SK-N-SH (cell line): Measurements from ENCODE around the gene LRRC75A. TPM values are rescaled to one million over a fixed set of nuclear protein-coding genes. Genes with fewer than 3 reads are reported as not detected.
"Not testable (repeated sequence)": the region's sequence is repeated elsewhere in the genome, so short reads cannot be mapped to it uniquely, and the experiment has no call there.

Source experiments
- CTCF ChIA-PET: fragments of 300-600, 350-600 bp; formaldehyde crosslinking; extraction: SDS; loops from one replicate; lab custom pipeline; 2021; lab: Yijun Ruan, JAX
- POLR2A ChIA-PET: fragments of 350-600 bp; sonication (Branson Sonifier 250); formaldehyde crosslinking; extraction: SDS; loops from one replicate; lab custom pipeline; 2020; ENCODE audit warnings: antibody characterized with exemption, inconsistent platforms; lab: Yijun Ruan, JAX
- DNase-seq: peaks from one replicate; pipeline ENCODE4 v3.0.0; 2012
- H2AFZ ChIP-seq: fragments of 200-600 bp; sonication (generic); 2 replicates; pipeline ENCODE4 v1.8.1; 2016; ENCODE audit warnings: antibody characterized with exemption, mild to moderate bottlenecking, low read depth
- H3F3A ChIP-seq: fragments of 200-600 bp; sonication (generic); replicated peaks from 2 replicates; pipeline ENCODE3; 2016; ENCODE audit warnings: antibody characterized with exemption, mild to moderate bottlenecking; ENCODE audit not compliant: insufficient read depth
- H3K27ac ChIP-seq, 2 experiments: fragments of 200-500 bp in 1 of 2; fragments of 200-600 bp in 1 of 2; sonication (Bioruptor generic) in 1 of 2; sonication (generic), shearing (Covaris generic) in 1 of 2; 2 replicates each; pipeline versions ENCODE4 v1.5.1 to v1.6.1; 2014 to 2016; ENCODE audit warnings: low read depth in 2 of 2, inconsistent platforms in 1 of 2, low read length in 1 of 2, mild to moderate bottlenecking in 1 of 2, mixed read lengths in 1 of 2
- H3K27me3 ChIP-seq: fragments of 200-600 bp; sonication (generic), shearing (Covaris generic); 2 replicates; pipeline ENCODE4 v1.6.1; 2016; ENCODE audit warnings: mixed run types; ENCODE audit not compliant: insufficient read depth
- H3K36me3 ChIP-seq, 2 experiments: fragments of 200-500 bp in 1 of 2; fragments of 200-600 bp in 1 of 2; sonication (Bioruptor generic) in 1 of 2; sonication (generic) in 1 of 2; replicated peaks in 1 of 2; 2 replicates each; pipeline versions ENCODE3 to v1.5.1; 2014 to 2016; ENCODE audit warnings: low read length in 1 of 2, mild to moderate bottlenecking in 1 of 2; ENCODE audit not compliant: insufficient read depth in 2 of 2, control insufficient read depth in 1 of 2
- H3K4me1 ChIP-seq, 2 experiments: fragments of 200-500 bp in 1 of 2; fragments of 200-600 bp in 1 of 2; sonication (Bioruptor generic) in 1 of 2; sonication (generic), shearing (Covaris generic) in 1 of 2; 2 replicates each; pipeline versions ENCODE4 v1.5.1 to v1.6.1; 2014 to 2016; ENCODE audit warnings: low read depth in 1 of 2, low read length in 1 of 2, mixed run types in 1 of 2; ENCODE audit not compliant: insufficient read depth in 2 of 2, control insufficient read depth in 1 of 2
- H3K4me2 ChIP-seq: fragments of 200-600 bp; sonication (generic), shearing (Covaris generic); 2 replicates; pipeline ENCODE4 v1.6.1; 2017; ENCODE audit warnings: mixed run types
- H3K4me3 ChIP-seq, 2 experiments: fragments of 200-500 bp in 1 of 2; fragments of 200-600 bp in 1 of 2; sonication (Bioruptor generic) in 1 of 2; sonication (generic), shearing (Covaris generic) in 1 of 2; 2 replicates each; pipeline versions ENCODE4 v1.5.1 to v1.8.1; 2014 to 2016; ENCODE audit warnings: low read depth in 2 of 2, inconsistent platforms in 1 of 2, low read length in 1 of 2, mild to moderate bottlenecking in 1 of 2, mixed read lengths in 1 of 2, moderate library complexity in 1 of 2
- H3K79me2 ChIP-seq: fragments of 200-600 bp; sonication (generic); 2 replicates; pipeline ENCODE4 v1.8.1; 2017; ENCODE audit warnings: mild to moderate bottlenecking; ENCODE audit not compliant: insufficient read depth
- H3K9ac ChIP-seq: fragments of 200-600 bp; sonication (generic); 2 replicates; pipeline ENCODE4 v1.6.1; 2017; ENCODE audit warnings: mixed run types
- H3K9me2 ChIP-seq: fragments of 200-600 bp; sonication (generic); 2 replicates; pipeline ENCODE4 v1.6.1; 2017; ENCODE audit warnings: mixed run types
- H3K9me3 ChIP-seq: fragments of 200-600 bp; sonication (generic); 2 replicates; pipeline ENCODE4 v1.6.1; 2017; ENCODE audit warnings: mixed run types, mild to moderate bottlenecking, moderate library complexity
- H4K20me1 ChIP-seq: fragments of 200-600 bp; sonication (generic); 2 replicates; pipeline ENCODE4 v1.6.1; 2017; ENCODE audit warnings: mild to moderate bottlenecking, mixed run types; ENCODE audit not compliant: insufficient read depth
- CTCF ChIP-seq: fragments of 200-600 bp; sonication (generic); IDR thresholded peaks from 2 replicates; pipeline ENCODE4 v1.6.1; 2017; ENCODE audit warnings: antibody characterized with exemption, mild to moderate bottlenecking, moderate library complexity
- GABPA ChIP-seq: IDR thresholded peaks from 2 replicates; pipeline ENCODE4 v1.4.0; 2012; ENCODE audit warnings: low read depth, mild to moderate bottlenecking
- IRF3 ChIP-seq: fragments of 150-350 bp; IDR thresholded peaks from 2 replicates; pipeline ENCODE4 v1.6.1; 2016; ENCODE audit warnings: mild to moderate bottlenecking, low read depth, low read length
- PBX3 ChIP-seq: IDR thresholded peaks from 2 replicates; pipeline ENCODE4; 2012
- SIN3A ChIP-seq: IDR thresholded peaks from 2 replicates; pipeline ENCODE4 v1.6.1; 2012; ENCODE audit warnings: low read depth, mild to moderate bottlenecking, low read length, moderate library complexity, borderline replicate concordance
- WGBS: methylation state at CpG from one replicate; pipeline ENCODE4 v1.1.6; 2017; ENCODE audit warnings: low lambda C conversion rate; 5-methylcytosine and 5-hydroxymethylcytosine counted together
- polyA plus RNA-seq, 3 experiments: library from polyadenylated mRNA; depleted of rRNA; stranded (reverse); fragments of >200 nt; gene quantifications; 2 replicates each; pipeline ENCODE4 v1.2.3, GENCODE V29; 2012

LRRC75A gene
- polyA plus RNA-seq, 1 of the 3 experiments (the other 2 are of a cell fraction), result 1.2 TPM

GRCh38 chr17:16527298-16527697, 35.3 kb upstream of the LRRC75A start:
- no peaks in the 10 kb centered on the region for H4K20me1 ChIP-seq
- no peaks in the 10 kb centered on the region for H3K9me2 ChIP-seq
- H3K79me2 ChIP-seq, result no peaks in the 10 kb centered on the region
- CTCF ChIA-PET, result interaction anchor here (1.7 to 33.3 kb wide), 2 partner anchors 73 to 164 kb away, joined by 6 to 746 read pairs; no protein-coding TSS in a partner anchor
- H3K27ac ChIP-seq, result no peak overlapping the region
- H2AFZ ChIP-seq, result no peak overlapping the region
- no peak for DNase-seq
- no peaks in the 10 kb centered on the region for H3F3A ChIP-seq
- no peaks in the 10 kb centered on the region for H3K9me3 ChIP-seq
- H3K4me3 ChIP-seq, result no peak overlapping the region
- H3K27me3 ChIP-seq, result peaks cover 15% of the 10 kb centered on the region; the same call in 1 of the 2 replicates
- H3K9ac ChIP-seq, result no peak overlapping the region
- no peaks in the 10 kb centered on the region for H3K36me3 ChIP-seq
- no peaks in the 10 kb centered on the region; a peak in 1 of 4 replicates for H3K4me1 ChIP-seq
- no peak overlapping the region for H3K4me2 ChIP-seq
- POLR2A ChIA-PET, result no interaction called here
- no peak for TF ChIP-seq IRF3
- no peak for TF ChIP-seq SIN3A
- TF ChIP-seq PBX3, result no peak
- no peak for TF ChIP-seq GABPA
- WGBS, result 62% methylated on average over 4 of the region's 4 CpGs

GRCh38 chr17:16525556-16525955, 33.6 kb upstream of the LRRC75A start:
- H2AFZ ChIP-seq, H3K4me1 ChIP-seq, H3K79me2 ChIP-seq, H3K9me3 ChIP-seq, H3K9me2 ChIP-seq, H3K4me3 ChIP-seq, H4K20me1 ChIP-seq, H3K27ac ChIP-seq, H3K9ac ChIP-seq, DNase-seq, H3K36me3 ChIP-seq, H3K4me2 ChIP-seq, H3F3A ChIP-seq: not testable (repeated sequence)
- TF ChIP-seq CTCF, result peak; percentile 24
- WGBS, result 75% methylated on average over 6 of the region's 6 CpGs
- POLR2A ChIA-PET, result interaction anchor here (0.7 kb wide), 1 partner anchor 340 kb away, joined by 5 read pairs; no protein-coding TSS in a partner anchor
- CTCF ChIA-PET, result interaction anchor here (0.6 to 33.3 kb wide), 4 partner anchors 12 to 348 kb away, joined by 3 to 746 read pairs (median 3); no protein-coding TSS in a partner anchor
- peaks cover 15% of the 10 kb centered on the region; the same call in 1 of the 2 replicates for H3K27me3 ChIP-seq
